Upper lobe of left lung (tissue), 6 donors: ENCODE results near the gene MORF4L1. TPM values are rescaled to one million over a fixed set of nuclear protein-coding genes. Genes with fewer than 3 reads are reported as not detected.
A peak's percentile ranks its signal among the peaks of the same experiment; 100 is the strongest.
"Not testable (repeated sequence)": the region's sequence is repeated elsewhere in the genome, so short reads cannot be mapped to it uniquely, and the experiment has no call there.

Source experiments
- ATAC-seq, 2 donors: fragments of 200-7000 bp; cut with Tn5 transposase; one replicate each; pipeline ENCODE4 v1.9.1; 2022; ENCODE audit warnings: mild to moderate bottlenecking in 2 of 2, moderate library complexity in 2 of 2; ENCODE audit not compliant: low FRiP score in 2 of 2
- DNase-seq, 2 donors: peaks; one replicate each; pipeline ENCODE4 v3.0.0-alpha.2; 2019 to 2020
- H3K27ac ChIP-seq, 4 donors: fragments of 200-600 bp; sonication (generic); one replicate each; pipeline ENCODE4 v1.5.1; 2016 to 2019
- H3K27me3 ChIP-seq, 4 donors: fragments of 200-600 bp; sonication (generic); one replicate each; pipeline ENCODE4 v1.5.1; 2017 to 2019
- H3K36me3 ChIP-seq, 4 donors: fragments of 200-600 bp; sonication (generic); one replicate each; pipeline ENCODE4 v1.5.1; 2016 to 2019
- H3K4me1 ChIP-seq, 4 donors: fragments of 200-600 bp; sonication (generic); one replicate each; pipeline ENCODE4 v1.5.1; 2018 to 2019
- H3K4me3 ChIP-seq, 4 donors: fragments of 200-600 bp; sonication (generic); one replicate each; pipeline ENCODE4 v1.5.1; 2017 to 2019; ENCODE audit warnings: mild to moderate bottlenecking in 2 of 4, moderate library complexity in 1 of 4
- H3K9me3 ChIP-seq, 4 donors: fragments of 200-600 bp; sonication (generic); one replicate each; pipeline ENCODE4 v1.5.1; 2018 to 2019
- CTCF ChIP-seq, 6 experiments: fragments of 450-650 bp in 4 of 6; fragments of 200-600 bp in 2 of 6; sonication (generic) in 2 of 6; IDR thresholded peaks; one replicate each; pipeline ENCODE4 v1.5.1; 2016 to 2019; ENCODE audit warnings: antibody characterized with exemption in 6 of 6
- EP300 ChIP-seq, 4 donors: sonication (generic); formaldehyde crosslinking; IDR thresholded peaks; one replicate each; pipeline ENCODE4 v1.5.1; 2017; ENCODE audit warnings: antibody characterized with exemption in 4 of 4, control low read depth in 2 of 4
- POLR2A ChIP-seq, 4 donors: fragments of 450-650 bp; IDR thresholded peaks; one replicate each; pipeline ENCODE4 v1.5.1; 2016 to 2017; ENCODE audit warnings: antibody characterized with exemption in 4 of 4, mild to moderate bottlenecking in 2 of 4
- POLR2AphosphoS5 ChIP-seq, 2 donors: sonication (generic); formaldehyde crosslinking; IDR thresholded peaks; one replicate each; pipeline ENCODE4 v1.5.1; 2017; ENCODE audit warnings: antibody characterized with exemption in 2 of 2
- WGBS, 2 donors: methylation state at CpG; one replicate each; pipeline ENCODE4 v1.1.5; 2017 to 2018; 5-methylcytosine and 5-hydroxymethylcytosine counted together
- total RNA-seq, 6 donors: library from RNA; depleted of rRNA in 4 of 6; stranded (reverse); fragments of >200 nt in 4 of 6; gene quantifications; one replicate each; pipeline versions ENCODE4 v1.1.0 to v1.2.1, GENCODE V29; 2016 to 2021
- donor health status: DM: no; HTN: no; CAD: no; lungs with moderate emphysema.
- donor health status: DM: no; HTN: yes; CAD: no; lungs with severe emphysema.

Gene MORF4L1
- total RNA-seq, 6 donors from 2014 or later: 202 to 462 (median 292) TPM

DNA sequence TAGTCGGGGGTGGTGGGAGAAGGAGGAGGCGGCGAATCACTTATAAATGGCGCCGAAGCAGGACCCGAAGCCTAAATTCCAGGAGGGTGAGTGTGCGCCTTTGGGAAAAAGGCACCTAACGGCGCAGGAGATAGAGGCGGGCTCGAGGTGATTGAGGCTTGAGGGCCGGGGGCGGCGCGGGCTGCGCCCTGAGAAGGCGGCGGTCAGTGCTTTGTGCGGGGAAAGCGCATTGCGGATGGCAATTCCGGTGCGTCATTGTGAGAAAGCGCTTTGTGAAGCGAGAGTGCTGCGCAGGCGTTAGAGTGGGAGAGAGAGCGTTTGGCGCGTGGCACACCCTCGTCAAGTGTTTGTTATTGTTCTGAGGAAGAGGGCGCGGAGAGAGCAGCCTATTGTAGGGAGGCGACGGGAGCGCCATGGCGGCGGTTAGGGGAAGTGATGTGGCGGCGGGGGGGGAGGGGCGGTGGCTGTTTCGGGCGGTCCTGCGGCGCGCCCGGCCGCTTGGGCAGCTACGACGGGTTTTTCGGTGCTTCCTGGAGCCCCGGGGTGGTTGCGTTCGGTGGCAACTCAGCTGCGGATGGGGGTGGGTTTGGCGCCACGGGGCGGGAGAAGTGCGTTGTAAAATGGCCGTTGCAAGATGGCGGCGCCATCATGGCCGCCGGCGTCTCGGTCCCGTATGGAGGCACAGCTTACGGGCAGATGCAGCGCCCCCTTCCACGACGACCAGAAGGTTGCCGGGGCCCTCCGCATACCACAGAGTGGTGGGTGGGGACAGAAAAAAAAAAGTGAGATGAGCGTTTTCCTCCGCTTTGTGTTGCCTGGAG is 492 bp downstream of the MORF4L1 start:
- no peaks in the 10 kb centered on the region for H3K27me3 ChIP-seq
- H3K4me1 ChIP-seq: peaks cover 35 to 45% (median 38%) of the 10 kb centered on the region in 4 donors
- H3K9me3 ChIP-seq: no peaks in the 10 kb centered on the region
- 0 to 1% methylated on average over 55 to 66 of the region's 75 CpGs for WGBS, 2 donors
- no peaks in the 10 kb centered on the region for H3K36me3 ChIP-seq
- TF ChIP-seq POLR2AphosphoS5 (IDR thresholded peaks at IDR 0.05) (peak; percentile 71 to 76), POLR2A (IDR thresholded peaks at IDR 0.05) (peak in 3 of 4 donors; percentile 58 to 90 (median 86)), EP300 (IDR thresholded peaks at IDR 0.05) (peak in 1 of 4 donors; percentile 2), CTCF (IDR thresholded peaks at IDR 0.05) (peak in 5 of 6 experiments; percentile 15 to 35 (median 24))
- peak overlapping the region; percentile 51 to 98 (median 73) for H3K4me3 ChIP-seq
- DNase-seq (peak; percentile 82 to 94), ATAC-seq (peak; percentile 88 to 91)
- peak overlapping the region; percentile 99 to 100 (median 100) for H3K27ac ChIP-seq

DNA sequence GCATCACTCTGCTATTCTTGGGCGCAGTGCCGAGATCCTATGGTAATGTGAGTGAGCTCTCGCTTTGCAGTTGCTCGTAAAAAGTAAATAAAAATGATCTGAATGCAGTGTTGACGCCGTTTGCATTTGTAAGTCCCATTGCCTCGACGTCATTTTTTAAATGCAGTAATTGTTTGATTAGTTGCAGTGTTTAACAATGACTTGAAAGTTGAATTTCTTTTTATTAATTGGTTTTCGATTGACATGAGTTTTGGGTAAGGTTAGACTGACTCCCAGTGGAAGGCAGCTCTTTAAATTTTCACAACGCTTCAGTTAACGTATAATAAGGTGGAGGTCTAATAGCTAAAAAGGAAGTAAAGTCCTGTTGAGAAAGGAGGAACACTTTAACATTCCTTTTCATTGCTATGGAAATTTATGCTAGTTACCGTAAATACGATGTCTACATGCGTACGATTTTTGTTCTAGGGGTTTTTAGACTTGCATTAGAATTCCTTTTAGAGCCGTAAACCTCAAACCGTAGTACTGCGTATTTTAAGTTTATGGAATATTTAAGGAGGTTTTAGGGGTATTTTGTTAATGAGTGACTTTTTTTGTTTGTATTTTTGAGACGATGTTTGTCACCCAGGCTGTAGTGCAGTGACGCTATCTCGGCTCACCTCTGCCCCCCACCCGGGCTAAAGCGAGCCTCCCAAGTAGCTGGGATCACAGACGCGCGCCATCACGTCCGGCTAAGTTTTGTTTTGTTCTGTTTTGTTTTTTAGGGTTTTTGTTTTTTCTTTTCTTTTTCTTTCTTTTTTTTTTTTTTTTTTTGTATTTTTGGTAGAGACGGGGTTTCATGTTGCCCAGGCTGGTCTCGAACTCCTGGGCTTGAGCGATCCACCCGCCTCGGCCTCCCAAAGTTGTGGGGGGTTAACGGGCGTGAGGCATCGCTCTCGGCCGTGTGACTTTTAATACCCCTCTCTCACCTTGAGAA is 1.4 kb downstream of the MORF4L1 start:
- Histone ChIP-seq H3K27ac (peak overlapping the region; percentile 99 to 100 (median 100)), H3K27me3 (no peaks in the 10 kb centered on the region), H3K9me3 (no peaks in the 10 kb centered on the region), H3K36me3 (no peaks in the 10 kb centered on the region), H3K4me3 (peak overlapping the region; percentile 51 to 98 (median 73)), H3K4me1 (peaks cover 44 to 54% (median 46%) of the 10 kb centered on the region in 4 donors)
- no peak for TF ChIP-seq CTCF (IDR thresholded peaks at IDR 0.05)
- no peak for TF ChIP-seq EP300 (IDR thresholded peaks at IDR 0.05)
- TF ChIP-seq POLR2A (IDR thresholded peaks at IDR 0.05): no peak
- TF ChIP-seq POLR2AphosphoS5 (IDR thresholded peaks at IDR 0.05): no peak
- ATAC-seq (no peak), DNase-seq (no peak)
- WGBS, 2 donors: 1% methylated on average over 38 of the region's 38 CpGs

GRCh38 chr15:78875107-78875914 is 2.6 kb downstream of the MORF4L1 start:
- peak in 1 of 2 donors; percentile 53 for DNase-seq
- no peaks in the 10 kb centered on the region for H3K9me3 ChIP-seq
- H3K27ac ChIP-seq: peak overlapping the region; percentile 8 to 100 (median 99)
- no peaks in the 10 kb centered on the region for H3K27me3 ChIP-seq
- no peak for ATAC-seq
- peak overlapping the region in 3 of 4 donors; percentile 73 to 98 (median 73) for H3K4me3 ChIP-seq
- H3K4me1 ChIP-seq: peaks cover 55 to 66% (median 58%) of the 10 kb centered on the region in 4 donors
- WGBS, 2 donors: 45 to 52% methylated on average over 22 of the region's 22 CpGs
- no peak for TF ChIP-seq CTCF (IDR thresholded peaks at IDR 0.05)
- no peak for TF ChIP-seq EP300 (IDR thresholded peaks at IDR 0.05)
- no peak for TF ChIP-seq POLR2A (IDR thresholded peaks at IDR 0.05)
- TF ChIP-seq POLR2AphosphoS5 (IDR thresholded peaks at IDR 0.05): no peak
- peaks cover 0 to 4% (median 0%) of the 10 kb centered on the region in 4 donors for H3K36me3 ChIP-seq

DNA sequence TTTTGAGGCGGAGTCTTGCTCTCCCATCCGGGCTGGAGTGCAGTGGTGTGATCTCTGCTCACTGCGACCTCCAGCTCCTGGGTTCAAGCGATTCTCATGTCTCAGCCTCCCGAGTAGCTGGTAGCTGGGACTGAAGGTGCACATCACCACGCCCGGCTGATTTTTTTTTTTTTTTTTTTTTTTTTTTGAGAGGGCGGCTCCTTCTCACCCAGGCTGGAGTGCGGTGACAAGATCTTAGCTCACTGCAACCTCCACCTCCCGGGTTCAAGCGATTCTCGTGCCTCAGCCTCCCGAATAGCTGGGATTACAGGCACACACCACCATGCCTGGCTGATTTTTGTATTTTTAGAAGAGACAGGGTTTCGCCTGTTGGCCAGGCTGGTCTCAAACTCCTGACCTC is 4.3 kb downstream of the MORF4L1 start:
- Histone ChIP-seq H3K36me3 (peaks cover 0 to 18% (median 4%) of the 10 kb centered on the region in 4 donors), H3K27ac (peak overlapping the region in 1 of 4 donors; percentile 24), H3K4me1 (peaks cover 60 to 77% (median 61%) of the 10 kb centered on the region in 4 donors)
- not testable (repeated sequence) for DNase-seq, H3K9me3 ChIP-seq, H3K4me3 ChIP-seq, H3K27me3 ChIP-seq, ATAC-seq
- WGBS, 2 donors: 61 to 82% methylated on average over 14 of the region's 14 CpGs
